IPS-20b (cell line): ENCODE data around the gene OR1I1.

Experiments used
- H3K27ac ChIP-seq: one replicate; pipeline ENCODE4 v1.5.1; 2013; ENCODE audit warnings: low read length
- H3K27me3 ChIP-seq: 2 replicates; pipeline ENCODE4 v1.6.1; 2013; ENCODE audit warnings: mild to moderate bottlenecking, low read length, inconsistent platforms; ENCODE audit not compliant: insufficient read depth
- H3K36me3 ChIP-seq: 2 replicates; pipeline ENCODE4 v1.6.1; 2013; ENCODE audit warnings: low read depth, mild to moderate bottlenecking, inconsistent platforms, low read length, moderate library complexity; ENCODE audit not compliant: insufficient read depth
- H3K4me1 ChIP-seq: 2 replicates; pipeline ENCODE4 v1.6.1; 2013; ENCODE audit warnings: mild to moderate bottlenecking, control low read depth, inconsistent platforms, low read length, moderate library complexity; ENCODE audit not compliant: insufficient read depth
- H3K4me3 ChIP-seq: 2 replicates; pipeline ENCODE4 v1.5.1; 2013; ENCODE audit warnings: mild to moderate bottlenecking, low read length, inconsistent platforms
- H3K9ac ChIP-seq: 2 replicates; pipeline ENCODE4 v1.6.1; 2013; ENCODE audit warnings: low read depth, mild to moderate bottlenecking, inconsistent platforms, low read length, moderate library complexity
- H3K9me3 ChIP-seq: 2 replicates; pipeline ENCODE4 v1.6.1; 2013; ENCODE audit warnings: mild to moderate bottlenecking, low read depth, low read length, inconsistent platforms; ENCODE audit not compliant: insufficient read depth

The OR1I1 gene

DNA sequence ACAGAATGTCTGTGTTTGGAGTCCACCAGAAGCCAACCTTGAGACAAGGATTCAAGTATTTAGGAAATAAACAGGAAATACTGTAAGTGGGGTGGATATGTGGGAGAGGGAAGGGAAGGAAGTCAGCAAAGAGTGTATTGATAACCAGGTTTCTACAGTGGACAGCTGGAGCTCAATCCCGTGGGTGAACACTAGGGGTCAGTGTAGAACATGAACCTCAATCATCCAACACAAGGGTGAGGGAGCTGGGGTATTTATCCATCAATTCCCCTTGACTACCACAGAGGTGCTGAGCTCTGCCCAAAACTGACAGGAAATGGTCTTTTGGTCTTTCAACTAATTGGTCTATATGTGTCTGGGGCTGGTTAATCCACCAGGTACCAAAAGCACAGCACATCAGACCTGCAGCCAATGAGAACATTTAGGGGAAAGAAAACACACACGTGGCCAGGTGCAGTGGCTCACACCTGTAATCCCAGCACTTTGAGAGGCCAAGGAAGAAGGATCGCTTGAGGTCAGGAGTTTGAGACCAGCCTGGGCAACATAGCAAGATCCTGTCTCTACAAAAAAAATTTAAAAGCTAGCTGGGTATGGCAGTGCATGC lies 19.6 kb downstream of the OR1I1 start:
- Histone ChIP-seq H3K27ac (no peak overlapping the region), H3K4me1 (peaks cover 1% of the 10 kb centered on the region; the same call in 1 of the 2 replicates), H3K9ac (no peak overlapping the region), H3K4me3 (no peak overlapping the region), H3K27me3 (no peaks in the 10 kb centered on the region), H3K9me3 (peaks cover 9% of the 10 kb centered on the region; the same call in 1 of the 2 replicates), H3K36me3 (no peaks in the 10 kb centered on the region)

GRCh38 chr19:15104003-15104402 lies 22.0 kb downstream of the OR1I1 start:
- peaks cover 9% of the 10 kb centered on the region; the same call in 1 of the 2 replicates for H3K9me3 ChIP-seq
- H3K9ac ChIP-seq = no peak overlapping the region
- no peak overlapping the region for H3K27ac ChIP-seq
- no peaks in the 10 kb centered on the region for H3K27me3 ChIP-seq
- H3K36me3 ChIP-seq = peaks cover under 1% of the 10 kb centered on the region; the same call in 1 of the 2 replicates
- H3K4me1 ChIP-seq = peaks cover 7% of the 10 kb centered on the region
- H3K4me3 ChIP-seq = no peak overlapping the region

DNA sequence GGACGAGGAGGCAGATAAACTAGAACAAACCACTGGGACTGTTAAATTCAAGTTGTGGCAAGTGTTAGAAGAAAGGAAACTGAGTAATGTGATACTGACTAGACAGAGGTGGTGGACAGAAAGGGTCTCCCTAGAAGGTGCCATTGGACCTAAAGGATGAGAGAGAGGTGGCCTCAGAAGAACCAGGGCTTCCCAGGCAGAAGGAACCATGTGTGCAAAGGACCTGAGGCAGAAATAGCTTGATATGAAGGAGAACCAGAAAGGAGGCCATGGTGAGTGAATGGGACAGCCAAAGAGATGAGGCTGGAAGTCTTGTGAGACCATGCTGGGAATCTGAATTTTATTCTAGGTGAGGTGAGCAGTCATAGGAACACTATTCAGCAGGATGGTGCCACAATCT lies 22.4 kb downstream of the OR1I1 start:
- Histone ChIP-seq H3K27ac (no peak overlapping the region), H3K27me3 (no peaks in the 10 kb centered on the region), H3K9ac (no peak overlapping the region), H3K9me3 (peaks cover 9% of the 10 kb centered on the region; the same call in 1 of the 2 replicates), H3K4me3 (no peak overlapping the region), H3K36me3 (peaks cover 4% of the 10 kb centered on the region; the same call in 1 of the 2 replicates), H3K4me1 (peaks cover 7% of the 10 kb centered on the region)

DNA sequence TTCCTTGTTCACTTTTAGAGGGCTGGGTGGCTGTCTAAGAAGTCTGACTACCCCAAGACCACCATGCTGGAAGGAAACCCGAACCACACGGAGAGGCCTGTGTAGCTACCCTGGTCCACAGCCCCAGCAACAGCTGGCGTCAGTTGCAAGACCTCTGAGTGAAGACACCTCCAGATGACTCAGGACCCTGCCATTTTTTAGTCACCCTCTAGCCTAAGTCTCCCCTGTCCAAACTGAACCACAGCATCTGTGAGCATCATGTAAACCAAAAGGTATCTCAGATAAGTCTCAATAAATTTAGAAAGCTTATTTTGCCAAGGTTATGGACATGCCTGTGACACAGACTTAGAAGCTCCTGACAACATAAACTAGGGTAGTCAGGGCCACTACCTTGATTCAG lies 23.0 kb downstream of the OR1I1 start:
- H3K9me3 ChIP-seq = peaks cover 9% of the 10 kb centered on the region; the same call in 1 of the 2 replicates
- H3K4me3 ChIP-seq = no peak overlapping the region
- H3K27ac ChIP-seq = no peak overlapping the region
- H3K9ac ChIP-seq = no peak overlapping the region
- H3K27me3 ChIP-seq = no peaks in the 10 kb centered on the region
- peaks cover 7% of the 10 kb centered on the region for H3K4me1 ChIP-seq
- peaks cover 8% of the 10 kb centered on the region for H3K36me3 ChIP-seq

GRCh38 chr19:15107061-15108010 lies 25.3 kb downstream of the OR1I1 start, which contains the start of gene SYDE1:
Gene SYDE1, plus strand, starts transcription at chr19:15107401. Its CDS starts 33 bp downstream, at chr19:15107434.
- peak within 1 kb of the TSS; percentile 89 for H3K9ac ChIP-seq
- H3K4me1 ChIP-seq = peaks cover 7% of the 10 kb centered on the region
- H3K4me3 ChIP-seq = peak within 1 kb of the TSS; percentile 88
- H3K36me3 ChIP-seq = peaks cover 31% of the 10 kb centered on the region
- no peaks in the 10 kb centered on the region for H3K27me3 ChIP-seq
- H3K27ac ChIP-seq = peak within 1 kb of the TSS; percentile 72
- peaks cover 9% of the 10 kb centered on the region; the same call in 1 of the 2 replicates for H3K9me3 ChIP-seq

- peaks cover 40% of the 10 kb centered on the region for H3K36me3 ChIP-seq
- peaks cover 7% of the 10 kb centered on the region for H3K4me1 ChIP-seq
- peaks cover 9% of the 10 kb centered on the region; the same call in 1 of the 2 replicates for H3K9me3 ChIP-seq
- peak overlapping the region; percentile 88 for H3K4me3 ChIP-seq
- peak overlapping the region; percentile 89; the same call in 1 of the 2 replicates for H3K9ac ChIP-seq
- peak overlapping the region; percentile 72 for H3K27ac ChIP-seq
- H3K27me3 ChIP-seq = no peaks in the 10 kb centered on the region
Observed at GRCh38 chr19:15108145-15108844, 26.3 kb downstream of the OR1I1 start.

DNA sequence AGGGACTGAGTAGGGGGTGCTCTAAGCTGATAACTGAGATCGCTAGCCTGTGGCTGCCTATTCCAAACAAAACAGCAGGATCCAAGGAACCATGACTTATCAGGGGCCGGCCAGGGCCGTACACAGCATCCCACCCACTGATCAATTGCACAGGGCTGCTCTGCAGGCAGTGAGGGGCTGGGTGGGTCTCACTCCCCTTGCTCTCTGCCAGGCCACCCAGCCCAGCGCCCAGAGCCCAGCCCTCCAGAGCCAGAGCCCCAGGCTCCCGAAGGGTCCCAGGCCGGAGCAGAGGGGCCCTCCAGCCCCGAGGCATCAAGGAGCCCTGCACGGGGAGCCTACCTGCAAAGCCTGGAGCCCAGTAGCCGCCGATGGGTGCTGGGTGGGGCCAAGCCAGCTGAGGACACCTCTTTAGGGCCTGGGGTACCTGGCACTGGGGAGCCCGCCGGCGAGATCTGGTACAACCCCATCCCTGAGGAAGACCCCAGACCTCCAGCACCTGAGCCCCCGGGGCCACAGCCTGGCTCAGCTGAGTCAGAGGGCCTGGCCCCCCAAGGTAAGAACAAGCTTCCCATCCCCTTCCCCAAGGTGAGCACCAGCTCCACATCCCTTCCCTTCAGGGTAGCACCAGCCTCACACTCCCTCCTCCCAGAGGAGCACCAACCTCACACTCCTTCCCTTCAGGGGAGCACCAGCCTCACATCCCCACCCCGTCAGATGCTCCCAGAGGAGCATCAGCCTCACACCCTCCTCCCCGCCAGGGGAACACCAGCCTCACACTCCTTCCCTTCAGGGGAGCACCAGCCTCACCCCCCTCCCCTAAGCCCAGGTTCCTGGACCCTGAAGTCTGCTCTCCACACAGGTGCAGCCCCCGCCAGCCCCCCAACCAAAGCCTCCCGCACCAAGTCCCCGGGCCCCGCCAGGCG lies 27.1 kb downstream of the OR1I1 start:
- no peak overlapping the region for H3K9ac ChIP-seq
- H3K27me3 ChIP-seq = no peaks in the 10 kb centered on the region
- H3K4me3 ChIP-seq = peak overlapping the region; percentile 88; the same call in 1 of the 2 replicates
- H3K27ac ChIP-seq = no peak overlapping the region
- H3K4me1 ChIP-seq = peaks cover 7% of the 10 kb centered on the region
- peaks cover 48% of the 10 kb centered on the region for H3K36me3 ChIP-seq
- H3K9me3 ChIP-seq = peaks cover 4% of the 10 kb centered on the region; the same call in 1 of the 2 replicates

- Histone ChIP-seq H3K4me1 (peaks cover 7% of the 10 kb centered on the region), H3K9ac (no peak overlapping the region), H3K36me3 (peaks cover 56% of the 10 kb centered on the region), H3K27ac (no peak overlapping the region), H3K9me3 (no peaks in the 10 kb centered on the region), H3K4me3 (no peak overlapping the region), H3K27me3 (no peaks in the 10 kb centered on the region)
Observed at GRCh38 chr19:15109768-15110417, 27.9 kb downstream of the OR1I1 start.

DNA sequence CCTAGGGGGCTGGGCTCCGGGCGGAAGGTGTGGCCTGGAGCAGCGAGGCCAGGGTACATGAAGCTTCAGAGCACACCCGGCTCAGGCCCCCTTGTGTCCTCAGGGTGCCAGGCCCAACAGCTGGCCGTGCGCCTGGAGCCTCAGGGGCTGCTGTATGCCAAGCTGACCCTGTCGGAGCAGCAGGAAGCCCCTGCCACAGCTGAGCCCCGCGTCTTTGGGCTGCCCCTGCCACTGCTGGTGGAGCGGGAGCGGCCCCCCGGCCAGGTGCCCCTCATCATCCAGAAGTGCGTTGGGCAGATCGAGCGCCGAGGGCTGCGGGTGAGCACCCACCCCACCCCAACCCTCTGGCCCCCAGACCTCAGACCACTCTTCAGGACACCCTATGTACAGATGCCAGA lies 28.4 kb downstream of the OR1I1 start:
- Histone ChIP-seq H3K36me3 (peaks cover 62% of the 10 kb centered on the region), H3K27me3 (no peaks in the 10 kb centered on the region)

DNA sequence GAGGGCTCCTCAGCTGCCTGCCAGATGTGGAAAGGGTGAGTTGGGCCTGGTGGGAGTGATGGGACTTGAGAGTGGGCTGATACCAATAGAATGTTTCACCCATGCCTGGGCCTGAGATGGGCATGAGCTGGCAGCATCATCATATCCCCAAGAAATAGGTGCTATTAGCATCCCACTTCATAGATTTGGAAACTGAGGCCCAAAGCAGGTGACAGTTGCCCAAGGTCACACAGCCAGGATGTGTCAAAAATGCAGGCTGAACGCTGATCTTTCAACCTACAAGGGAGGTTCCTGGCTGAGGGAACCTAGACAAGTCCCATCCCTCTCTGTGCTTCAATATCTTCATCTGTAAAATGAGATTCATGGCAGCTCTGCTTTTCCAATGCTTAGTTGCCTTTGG lies 29.7 kb downstream of the OR1I1 start:
- H3K4me1 ChIP-seq = peaks cover 4% of the 10 kb centered on the region; the same call in 1 of the 2 replicates
- peaks cover 75% of the 10 kb centered on the region for H3K36me3 ChIP-seq
- H3K27ac ChIP-seq = no peak overlapping the region
- H3K9ac ChIP-seq = no peak overlapping the region
- H3K27me3 ChIP-seq = no peaks in the 10 kb centered on the region
- H3K9me3 ChIP-seq = no peaks in the 10 kb centered on the region
- H3K4me3 ChIP-seq = no peak overlapping the region

More for the DNA sequence above, 28.4 kb downstream of the OR1I1 start:
- Histone ChIP-seq H3K27ac (no peak overlapping the region), H3K9me3 (no peaks in the 10 kb centered on the region), H3K9ac (no peak overlapping the region), H3K4me1 (peaks cover 7% of the 10 kb centered on the region), H3K4me3 (no peak overlapping the region)
